A673 (cell line): ENCODE data around the gene SLC45A3. TPM values are rescaled to one million over a fixed set of nuclear protein-coding genes. Genes with fewer than 3 reads are reported as not detected.
A peak's percentile ranks its signal among the peaks of the same experiment; 100 is the strongest.

Source experiments
- BruUV-seq: library from RNA; stranded (reverse); fragments of 400-500 nt; replicated peaks from 2 replicates; lab custom pipeline; 2021; lab: Mats Ljungman, UMichigan
- CTCF ChIA-PET: fragments of 300-600 bp; sonication (Branson Sonifier 250); formaldehyde crosslinking; loops from one replicate; lab custom pipeline; 2022; ENCODE audit warnings: antibody characterized with exemption; lab: Charles Lee
- POLR2A ChIA-PET: fragments of 300-600 bp; sonication (Branson Sonifier 250); formaldehyde crosslinking; loops from one replicate; lab custom pipeline; 2022; ENCODE audit warnings: antibody characterized with exemption; ENCODE audit not compliant: low non-redundant PET; lab: Charles Lee
- DNase-seq: peaks from one replicate; pipeline ENCODE4 v3.0.0-alpha.2; 2015; ENCODE audit warnings: low spot score
- H3K27ac ChIP-seq: fragments of 200-600 bp; sonication (generic); 2 replicates; pipeline ENCODE4 v1.5.1; 2016; ENCODE audit warnings: mixed run types, low read depth, mild to moderate bottlenecking, mixed read lengths, antibody characterized with exemption, low read length; ENCODE audit not compliant: poor library complexity, severe bottlenecking
- H3K27me3 ChIP-seq: fragments of 200-600 bp; sonication (generic); replicated peaks from 2 replicates; pipeline ENCODE4 v1.6.1; 2017; ENCODE audit warnings: mixed run types, low read depth, mild to moderate bottlenecking, mixed read lengths, antibody characterized with exemption, low read length; ENCODE audit not compliant: insufficient read depth, poor library complexity
- H3K36me3 ChIP-seq: fragments of 200-600 bp; sonication (generic); 2 replicates; pipeline ENCODE4 v1.6.1; 2016; ENCODE audit warnings: mixed run types, mild to moderate bottlenecking, mixed read lengths, antibody characterized with exemption, low read length; ENCODE audit not compliant: insufficient read depth, poor library complexity, severe bottlenecking
- H3K4me1 ChIP-seq: fragments of 200-600 bp; sonication (generic); 2 replicates; pipeline ENCODE4 v1.6.1; 2017; ENCODE audit warnings: mixed run types, mild to moderate bottlenecking, mixed read lengths, antibody characterized with exemption, low read length; ENCODE audit not compliant: insufficient read depth, poor library complexity, severe bottlenecking
- H3K4me3 ChIP-seq: fragments of 200-600 bp; sonication (generic); 2 replicates; pipeline ENCODE4 v1.5.1; 2016; ENCODE audit warnings: low read depth, mixed run types, mild to moderate bottlenecking, mixed read lengths, low read length; ENCODE audit not compliant: poor library complexity, severe bottlenecking
- H3K9me3 ChIP-seq: fragments of 200-600 bp; sonication (generic); 2 replicates; pipeline ENCODE4 v1.6.1; 2016; ENCODE audit warnings: mixed run types, low read depth, mild to moderate bottlenecking, mixed read lengths, antibody characterized with exemption, low read length; ENCODE audit not compliant: poor library complexity, severe bottlenecking
- CTCF ChIP-seq: fragments of 300-800, 200-600 bp; sonication (generic); conservative IDR thresholded peaks from 2 replicates; pipeline ENCODE4 v1.5.1; 2017; ENCODE audit warnings: low read depth, mild to moderate bottlenecking, antibody characterized with exemption, low read length, moderate library complexity, mixed read lengths
- EZH2 ChIP-seq: fragments of 200-600 bp; sonication (generic); IDR thresholded peaks from 2 replicates; pipeline ENCODE4 v1.6.1; 2017; ENCODE audit warnings: borderline replicate concordance, low read depth, mild to moderate bottlenecking, mixed read lengths, antibody characterized with exemption, low read length; ENCODE audit not compliant: poor library complexity, severe bottlenecking
- intact Hi-C: fragments of 100-400 bp; cut with micrococcal nuclease; formaldehyde crosslinking; loops from one replicate; pipeline ENCODE4 v1.10.0; 2022; ENCODE audit not compliant: unreplicated experiment
- total RNA-seq: library from RNA; stranded (reverse); gene quantifications from 2 replicates; pipeline ENCODE4 v1.2.3, GENCODE V29; 2021

Gene SLC45A3
- total RNA-seq, 1 experiment from 2014 or later: 8.5 TPM

- ChIA-PET CTCF (interaction anchor here (0.9 to 1.5 kb wide), 5 partner anchors 8 to 102 kb away, joined by 3 to 18 read pairs (median 5); no protein-coding TSS in a partner anchor), POLR2A (no interaction called here)
- intact Hi-C loops: loop anchor here (5.0 to 10.0 kb wide), 2 partner anchors 89 to 236 kb away; no protein-coding TSS in a partner anchor
- Histone ChIP-seq H3K4me1 (peaks cover 7% of the 10 kb centered on the region), H3K9me3 (no peaks in the 10 kb centered on the region), H3K4me3 (peak overlapping the region; percentile 69), H3K36me3 (no peaks in the 10 kb centered on the region), H3K27ac (peak overlapping the region; percentile 79), H3K27me3 (no peaks in the 10 kb centered on the region)
- TF ChIP-seq EZH2 (no peak), CTCF (no peak)
- DNase-seq: peak; percentile 75
- BruUV-seq: no TSS peak
Measured at GRCh38 chr1:205631010-205631767, 49.1 kb downstream of the SLC45A3 start.

GRCh38 chr1:205630651-205631009 is 49.7 kb downstream of the SLC45A3 start:
- no peak for DNase-seq
- CTCF ChIA-PET: no interaction called here
- intact Hi-C loops: loop anchor here (5.0 to 10.0 kb wide), 2 partner anchors 88 to 236 kb away; no protein-coding TSS in a partner anchor
- Histone ChIP-seq H3K27ac (peak overlapping the region; percentile 79), H3K36me3 (no peaks in the 10 kb centered on the region), H3K4me1 (peaks cover 7% of the 10 kb centered on the region), H3K9me3 (no peaks in the 10 kb centered on the region), H3K4me3 (peak overlapping the region; percentile 69), H3K27me3 (no peaks in the 10 kb centered on the region)
- POLR2A ChIA-PET: no interaction called here
- TF ChIP-seq CTCF (no peak), EZH2 (no peak)
- BruUV-seq: TSS peak; percentile 33

GRCh38 chr1:205630241-205630640 is 50.1 kb downstream of the SLC45A3 start:
- Histone ChIP-seq H3K27ac (peak overlapping the region; percentile 79), H3K9me3 (no peaks in the 10 kb centered on the region), H3K27me3 (no peaks in the 10 kb centered on the region), H3K4me1 (peaks cover 7% of the 10 kb centered on the region), H3K4me3 (peak overlapping the region; percentile 69), H3K36me3 (no peaks in the 10 kb centered on the region)
- ChIA-PET POLR2A (no interaction called here), CTCF (no interaction called here)
- no peak for DNase-seq
- no peak for TF ChIP-seq EZH2
- TF ChIP-seq CTCF: no peak
- no TSS peak for BruUV-seq
- intact Hi-C loops: loop anchor here (5.0 to 10.0 kb wide), 2 partner anchors 88 to 235 kb away; no protein-coding TSS in a partner anchor
